A204.1 (cell line): ENCODE results near the gene NDUFB11.

Experiments
- FAIRE-seq: peaks from 2 replicates; lab custom pipeline; 2012; peaks lifted over from hg19 to GRCh38; lab: Jason Lieb, UNC

Gene NDUFB11

GRCh38 chrX:47174846-47175587 lies 30.5 kb upstream of the NDUFB11 start:
- no peak for FAIRE-seq

GRCh38 chrX:47174376-47174775 lies 29.9 kb upstream of the NDUFB11 start:
- FAIRE-seq, result no peak

- no peak for FAIRE-seq
These were observed 28.7 kb upstream of the NDUFB11 start for GRCh38 chrX:47172971-47173792.

GRCh38 chrX:47172549-47172948 lies 28.0 kb upstream of the NDUFB11 start:
- FAIRE-seq, result no peak

GRCh38 chrX:47171996-47172395 lies 27.5 kb upstream of the NDUFB11 start:
- no peak for FAIRE-seq

- FAIRE-seq, result no peak
These were observed 26.6 kb upstream of the NDUFB11 start for GRCh38 chrX:47170861-47171692.

- no peak for FAIRE-seq
These were observed 25.4 kb upstream of the NDUFB11 start for GRCh38 chrX:47169726-47170515.

- FAIRE-seq, result no peak
These were observed 24.8 kb upstream of the NDUFB11 start for GRCh38 chrX:47169273-47169672.

GRCh38 chrX:47168495-47169073 lies 24.1 kb upstream of the NDUFB11 start:
- FAIRE-seq, result no peak

- no peak for FAIRE-seq
These were observed 21.6 kb upstream of the NDUFB11 start for GRCh38 chrX:47166126-47166525.

- no peak for FAIRE-seq
These were observed 19.9 kb upstream of the NDUFB11 start for GRCh38 chrX:47164420-47164819.

GRCh38 chrX:47162927-47163583 lies 18.6 kb upstream of the NDUFB11 start:
- no peak for FAIRE-seq

- no peak for FAIRE-seq
These were observed 16.3 kb upstream of the NDUFB11 start for GRCh38 chrX:47160781-47161180.

GRCh38 chrX:47158781-47159180 lies 14.3 kb upstream of the NDUFB11 start:
- no peak for FAIRE-seq

GRCh38 chrX:47158131-47158530 lies 13.6 kb upstream of the NDUFB11 start:
- no peak for FAIRE-seq

GRCh38 chrX:47156611-47157520 lies 12.4 kb upstream of the NDUFB11 start:
- no peak for FAIRE-seq

GRCh38 chrX:47151435-47151834 lies 6.9 kb upstream of the NDUFB11 start:
- no peak for FAIRE-seq

- FAIRE-seq, result no peak
These were observed 4.4 kb upstream of the NDUFB11 start for GRCh38 chrX:47148946-47149345.

GRCh38 chrX:47146936-47147859 lies 2.7 kb upstream of the NDUFB11 start:
- FAIRE-seq, result no peak
